SK-N-MC (cell line): ENCODE measurements around the gene PSD4.

Source experiments
- EZH2 ChIP-seq: fragments of 200-600 bp; sonication (generic); IDR thresholded peaks from one replicate; pipeline ENCODE4 v1.6.1; 2017; ENCODE audit warnings: antibody characterized with exemption
- POLR2AphosphoS5 ChIP-seq: IDR thresholded peaks from 2 replicates; pipeline ENCODE4 v1.6.1; 2012; ENCODE audit warnings: mild to moderate bottlenecking, low read depth, low read length, borderline replicate concordance

- no peak for TF ChIP-seq POLR2AphosphoS5
- TF ChIP-seq EZH2: no peak
These were observed 43.9 kb downstream of the PSD4 start for GRCh38 chr2:113217455-113218282.
